Breast epithelium (tissue), 4 donors: ENCODE data around the gene TGFB2. TPM values are rescaled to one million over a fixed set of nuclear protein-coding genes. Genes with fewer than 3 reads are reported as not detected.

Experiments used
- DNase-seq, 2 donors: peaks; one replicate each; pipeline ENCODE4 v3.0.0-alpha.2; 2019; ENCODE audit warnings: low spot score in 2 of 2
- H3K27ac ChIP-seq, 2 donors: fragments of 200-600 bp; sonication (generic) in 1 of 2; one replicate each; pipeline ENCODE4 v1.5.1; 2016 to 2019; ENCODE audit warnings: mild to moderate bottlenecking in 1 of 2
- H3K27me3 ChIP-seq, 2 donors: fragments of 200-600 bp; sonication (generic) in 1 of 2; one replicate each; pipeline versions ENCODE4 v1.5.1 to v1.6.0; 2017 to 2019; ENCODE audit warnings: control low read depth in 1 of 2, mild to moderate bottlenecking in 1 of 2
- H3K36me3 ChIP-seq: fragments of 200-600 bp; one replicate; pipeline ENCODE4 v1.5.1; 2019
- H3K4me1 ChIP-seq, 2 donors: fragments of 200-600 bp; sonication (generic); one replicate each; pipeline ENCODE4 v1.5.1; 2016 to 2019; ENCODE audit warnings: control low read depth in 1 of 2
- H3K4me3 ChIP-seq, 3 donors: fragments of 200-600 bp; sonication (generic); 1 replicate in 2 of 3; 2 replicates in 1 of 3; pipeline ENCODE4 v1.5.1; 2016 to 2019; ENCODE audit warnings: mild to moderate bottlenecking in 3 of 3, moderate library complexity in 2 of 3
- H3K9me3 ChIP-seq, 2 donors: fragments of 200-600 bp; sonication (generic) in 1 of 2; one replicate each; pipeline ENCODE4 v1.5.1; 2016 to 2019; ENCODE audit warnings: control low read depth in 1 of 2
- POLR2A ChIP-seq: fragments of 450-650 bp; IDR thresholded peaks from one replicate; pipeline ENCODE4 v1.6.1; 2016; ENCODE audit warnings: antibody characterized with exemption, mild to moderate bottlenecking, moderate library complexity
- POLR2AphosphoS5 ChIP-seq, 3 donors: sonication (generic); formaldehyde crosslinking; IDR thresholded peaks; one replicate each; pipeline ENCODE4 v1.6.1; 2017; ENCODE audit warnings: antibody characterized with exemption in 3 of 3
- intact Hi-C: fragments of 100-400 bp; cut with DNase I; formaldehyde crosslinking; loops from one replicate; pipeline ENCODE4 v1.15.1; 2023; ENCODE audit warnings: low total_unique reads
- total RNA-seq, 3 donors: library from RNA; depleted of rRNA; stranded (reverse); fragments of >200 nt; gene quantifications; one replicate each; pipeline ENCODE4 v1.1.0, GENCODE V29; 2016
- TF ChIP-seq, protein P1 (sequence below), 3 donors: fragments of 450-650 bp; IDR thresholded peaks; one replicate each; pipeline ENCODE4 v1.5.1; 2016 to 2017; ENCODE audit warnings: antibody characterized with exemption in 3 of 3, mild to moderate bottlenecking in 3 of 3, moderate library complexity in 3 of 3

Gene TGFB2
- total RNA-seq, 3 donors from 2014 or later = 1.6 to 10.2 (median 9.5) TPM

DNA sequence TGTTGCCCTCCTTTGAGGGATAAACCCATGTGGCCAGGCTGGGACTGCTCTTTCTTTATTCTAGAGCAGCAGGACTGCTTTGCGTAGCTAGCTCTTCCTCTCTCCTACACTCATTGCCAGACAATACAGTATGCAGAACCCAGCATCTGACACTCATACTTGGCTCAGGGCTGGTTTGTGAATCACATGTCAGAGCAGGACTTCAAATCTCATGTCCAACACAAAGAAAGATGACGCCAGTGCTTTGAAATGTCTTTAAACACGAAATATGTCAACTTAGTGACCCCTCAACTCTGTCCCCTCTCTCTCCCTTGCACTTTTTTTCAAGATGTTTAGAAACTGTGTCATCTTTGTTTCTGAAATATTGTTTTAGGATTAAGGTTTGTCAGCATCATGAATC lies 135.0 kb downstream of the TGFB2 start:
- Histone ChIP-seq H3K9me3 (no peaks in the 10 kb centered on the region), H3K4me3 (no peak overlapping the region), H3K27me3 (no peaks in the 10 kb centered on the region), H3K4me1 (peaks cover 0 to 13% of the 10 kb centered on the region in 2 donors), H3K27ac (peak overlapping the region; percentile 85 to 87), H3K36me3 (no peaks in the 10 kb centered on the region)
- intact Hi-C loops = no loop called here
- DNase-seq = peak in 1 of 2 donors; percentile 60
- TF ChIP-seq POLR2AphosphoS5 (IDR thresholded peaks at IDR 0.05) = no peak
- TF ChIP-seq POLR2A = no peak
- TF ChIP-seq, protein P1, sequence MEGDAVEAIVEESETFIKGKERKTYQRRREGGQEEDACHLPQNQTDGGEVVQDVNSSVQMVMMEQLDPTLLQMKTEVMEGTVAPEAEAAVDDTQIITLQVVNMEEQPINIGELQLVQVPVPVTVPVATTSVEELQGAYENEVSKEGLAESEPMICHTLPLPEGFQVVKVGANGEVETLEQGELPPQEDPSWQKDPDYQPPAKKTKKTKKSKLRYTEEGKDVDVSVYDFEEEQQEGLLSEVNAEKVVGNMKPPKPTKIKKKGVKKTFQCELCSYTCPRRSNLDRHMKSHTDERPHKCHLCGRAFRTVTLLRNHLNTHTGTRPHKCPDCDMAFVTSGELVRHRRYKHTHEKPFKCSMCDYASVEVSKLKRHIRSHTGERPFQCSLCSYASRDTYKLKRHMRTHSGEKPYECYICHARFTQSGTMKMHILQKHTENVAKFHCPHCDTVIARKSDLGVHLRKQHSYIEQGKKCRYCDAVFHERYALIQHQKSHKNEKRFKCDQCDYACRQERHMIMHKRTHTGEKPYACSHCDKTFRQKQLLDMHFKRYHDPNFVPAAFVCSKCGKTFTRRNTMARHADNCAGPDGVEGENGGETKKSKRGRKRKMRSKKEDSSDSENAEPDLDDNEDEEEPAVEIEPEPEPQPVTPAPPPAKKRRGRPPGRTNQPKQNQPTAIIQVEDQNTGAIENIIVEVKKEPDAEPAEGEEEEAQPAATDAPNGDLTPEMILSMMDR (IDR thresholded peaks at IDR 0.05) = no peak

DNA sequence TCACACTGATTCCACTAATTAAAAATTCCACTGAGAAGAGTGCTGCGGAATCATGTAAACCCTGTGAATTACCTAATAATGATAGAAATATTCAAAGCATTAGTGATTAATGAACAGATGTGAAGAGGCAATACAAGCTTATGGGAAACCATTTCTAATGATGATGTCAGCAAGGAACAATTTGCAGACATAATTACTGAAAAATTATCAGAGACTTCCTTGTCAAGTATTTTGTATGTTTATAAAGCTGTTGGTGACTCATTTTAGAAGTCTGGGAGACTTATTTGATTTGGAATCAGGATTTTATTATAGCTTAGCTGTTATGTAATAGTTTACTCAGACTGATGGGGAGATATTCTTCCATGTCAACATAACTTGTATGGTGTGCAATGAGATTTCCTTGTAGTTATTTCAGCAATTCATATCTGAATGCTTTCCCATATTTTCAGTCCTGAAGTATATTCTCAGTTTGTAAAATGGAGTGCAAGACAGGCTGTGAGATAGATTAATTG lies 135.5 kb downstream of the TGFB2 start:
- TF ChIP-seq, protein P1 (IDR thresholded peaks at IDR 0.05) = no peak
- no peak for TF ChIP-seq POLR2A
- no peak for TF ChIP-seq POLR2AphosphoS5 (IDR thresholded peaks at IDR 0.05)
- H3K9me3 ChIP-seq = no peaks in the 10 kb centered on the region
- no peaks in the 10 kb centered on the region for H3K36me3 ChIP-seq
- H3K27me3 ChIP-seq = no peaks in the 10 kb centered on the region
- H3K4me3 ChIP-seq = no peak overlapping the region
- H3K27ac ChIP-seq = peak overlapping the region; percentile 85 to 87
- DNase-seq = no peak
- intact Hi-C loops = no loop called here
- H3K4me1 ChIP-seq = peaks cover 0 to 13% of the 10 kb centered on the region in 2 donors

- Histone ChIP-seq H3K4me1 (peaks cover 0 to 13% of the 10 kb centered on the region in 2 donors), H3K9me3 (no peaks in the 10 kb centered on the region), H3K36me3 (no peaks in the 10 kb centered on the region), H3K27ac (peak overlapping the region; percentile 85 to 87), H3K27me3 (no peaks in the 10 kb centered on the region), H3K4me3 (no peak overlapping the region)
- DNase-seq = no peak
- TF ChIP-seq POLR2AphosphoS5 (IDR thresholded peaks at IDR 0.05) = no peak
- intact Hi-C loops = no loop called here
Observed at GRCh38 chr1:218481116-218481775, 136.1 kb downstream of the TGFB2 start.

GRCh38 chr1:218482683-218483082 lies 137.5 kb downstream of the TGFB2 start:
- Histone ChIP-seq H3K27ac (peak overlapping the region; percentile 76 to 85), H3K4me3 (no peak overlapping the region)
- intact Hi-C loops = no loop called here

GRCh38 chr1:218485241-218485928 lies 140.2 kb downstream of the TGFB2 start:
- H3K36me3 ChIP-seq = no peaks in the 10 kb centered on the region
- intact Hi-C loops = loop anchor here (5.0 kb wide), 1 partner anchor 247 kb away; no protein-coding TSS in a partner anchor
- no peak for TF ChIP-seq POLR2A
- no peaks in the 10 kb centered on the region for H3K9me3 ChIP-seq
- no peak for DNase-seq
- peaks cover 0 to 8% of the 10 kb centered on the region in 2 donors for H3K4me1 ChIP-seq
- H3K4me3 ChIP-seq = no peak overlapping the region
- H3K27ac ChIP-seq = no peak overlapping the region
- no peaks in the 10 kb centered on the region for H3K27me3 ChIP-seq

More at GRCh38 chr1:218482683-218483082, 137.5 kb downstream of the TGFB2 start:
- TF ChIP-seq POLR2A (no peak), POLR2AphosphoS5 (IDR thresholded peaks at IDR 0.05) (peak in 2 of 3 donors; percentile 59 to 76)
- TF ChIP-seq, protein P1 (IDR thresholded peaks at IDR 0.05) = no peak
- Histone ChIP-seq H3K9me3 (no peaks in the 10 kb centered on the region), H3K4me1 (peaks cover 0 to 13% of the 10 kb centered on the region in 2 donors), H3K27me3 (no peaks in the 10 kb centered on the region), H3K36me3 (no peaks in the 10 kb centered on the region)
- DNase-seq = no peak

GRCh38 chr1:218488531-218488930 lies 143.4 kb downstream of the TGFB2 start:
- DNase-seq = no peak
- Histone ChIP-seq H3K27me3 (no peaks in the 10 kb centered on the region), H3K36me3 (no peaks in the 10 kb centered on the region), H3K4me3 (no peak overlapping the region), H3K27ac (peak overlapping the region in 1 of 2 donors; percentile 87), H3K9me3 (no peaks in the 10 kb centered on the region), H3K4me1 (no peaks in the 10 kb centered on the region)
- intact Hi-C loops = loop anchor here (5.0 kb wide), 1 partner anchor 244 kb away; no protein-coding TSS in a partner anchor
- TF ChIP-seq POLR2A = no peak
- no peak for TF ChIP-seq POLR2AphosphoS5 (IDR thresholded peaks at IDR 0.05)
- TF ChIP-seq, protein P1 (IDR thresholded peaks at IDR 0.05) = no peak
